Kidney (tissue), 14 donors: ENCODE results near the gene CASP1. TPM values are rescaled to one million over a fixed set of nuclear protein-coding genes. Genes with fewer than 3 reads are reported as not detected.

Experiments
- DNase-seq, 5 donors: peaks; one replicate each; pipeline ENCODE4 v3.0.0-alpha.2; 2013 to 2020
- FAIRE-seq: peaks from 2 replicates; lab custom pipeline; 2012; peaks lifted over from hg19 to GRCh38; lab: Jason Lieb, UNC
- H3K27ac ChIP-seq, 2 donors: one replicate each; pipeline ENCODE4 v1.7.0; 2013; ENCODE audit warnings: low read depth in 2 of 2, low read length in 2 of 2, inconsistent platforms in 1 of 2
- H3K27me3 ChIP-seq: one replicate; pipeline ENCODE4 v1.7.1; 2013; ENCODE audit warnings: low read length, inconsistent platforms; ENCODE audit not compliant: control insufficient read depth, insufficient read depth
- H3K36me3 ChIP-seq, 3 donors: one replicate each; pipeline versions ENCODE4 v1.7.0 to v1.7.1; 2013; ENCODE audit warnings: low read length in 3 of 3, control low read depth in 1 of 3, inconsistent platforms in 1 of 3; ENCODE audit not compliant: insufficient read depth in 3 of 3, control insufficient read depth in 2 of 3
- H3K4me1 ChIP-seq, 3 donors: one replicate each; pipeline versions ENCODE4 v1.7.0 to v1.7.1; 2013; ENCODE audit warnings: low read length in 3 of 3, inconsistent platforms in 1 of 3, low read depth in 1 of 3; ENCODE audit not compliant: control insufficient read depth in 2 of 3, insufficient read depth in 2 of 3
- H3K4me3 ChIP-seq, 3 donors: one replicate each; pipeline versions ENCODE4 v1.7.0 to v1.8.1; 2013; ENCODE audit warnings: low read length in 3 of 3, control low read depth in 1 of 3, inconsistent platforms in 1 of 3
- H3K9ac ChIP-seq, 3 donors: one replicate each; pipeline versions ENCODE4 v1.7.0 to v1.7.1; 2013; ENCODE audit warnings: low read length in 3 of 3, control low read depth in 1 of 3, inconsistent platforms in 1 of 3
- H3K9me3 ChIP-seq, 3 donors: one replicate each; pipeline versions ENCODE4 v1.7.0 to v1.7.1; 2013; ENCODE audit warnings: low read length in 3 of 3, control low read depth in 1 of 3, inconsistent platforms in 1 of 3; ENCODE audit not compliant: control insufficient read depth in 2 of 3, insufficient read depth in 1 of 3
- CTCF ChIP-seq: IDR thresholded peaks from 3 replicates; pipeline ENCODE4 v1.5.1; 2012; ENCODE audit warnings: mild to moderate bottlenecking, moderate library complexity, borderline replicate concordance; ENCODE audit not compliant: insufficient read depth; ENCODE audit errors: extremely low read depth
- intact Hi-C: fragments of 100-400 bp; cut with DNase I; formaldehyde crosslinking; loops from one replicate; pipeline ENCODE4 v1.11.1; 2022
- polyA plus RNA-seq: library from polyadenylated mRNA; stranded (reverse); fragments of 350-450 nt; fragmentation: Illumina TruSeq; extraction: RNeasy Lipid Tissue Mini Kit (QIAGEN cat#74804); gene quantifications from one replicate; pipeline ENCODE4 v1.2.3, GENCODE V29; 2014; ENCODE audit warnings: low read depth, low replicate concordance; ENCODE audit not compliant: insufficient read depth
- total RNA-seq: library from RNA; stranded (reverse); fragmentation: NEBNext Ultra II Directional; extraction: Animal tissue kit (Norgen Biotek cat#: 25700); gene quantifications from one replicate; pipeline ENCODE4 v1.2.1, GENCODE V29; 2021
- donor health status: control.
- donor health status: control.
- donor health status: control.
- donor health status: control.
- donor health status: control.
- donor health status: DM: yes; HTN: yes; CAD: no.
- donor health status: Normal renal cell carcinoma (clear cell type).

CASP1 gene
- total and polyA plus RNA-seq, 2 donors from 2014 or later = 9.7 to 38.6 TPM

GRCh38 chr11:105000167-105000566 is 34.8 kb downstream of the CASP1 start:
- Histone ChIP-seq H3K27ac (no peak overlapping the region), H3K36me3 (no peaks in the 10 kb centered on the region), H3K9ac (no peak overlapping the region), H3K27me3 (no peaks in the 10 kb centered on the region), H3K9me3 (no peaks in the 10 kb centered on the region), H3K4me1 (no peaks in the 10 kb centered on the region), H3K4me3 (no peak overlapping the region)
- DNase-seq (no peak), FAIRE-seq (no peak)
- no peak for TF ChIP-seq CTCF
- intact Hi-C loops = no loop called here

- Histone ChIP-seq H3K27me3 (no peaks in the 10 kb centered on the region), H3K9me3 (no peaks in the 10 kb centered on the region), H3K9ac (no peak overlapping the region), H3K36me3 (no peaks in the 10 kb centered on the region), H3K4me3 (no peak overlapping the region), H3K4me1 (no peaks in the 10 kb centered on the region), H3K27ac (no peak overlapping the region)
- no peak for TF ChIP-seq CTCF
- no peak for DNase-seq
- intact Hi-C loops = no loop called here
- FAIRE-seq = no peak
Observed at GRCh38 chr11:104999721-105000120, 35.2 kb downstream of the CASP1 start.

GRCh38 chr11:104997288-104997687 is 37.7 kb downstream of the CASP1 start:
- H3K27me3 ChIP-seq = no peaks in the 10 kb centered on the region
- no peak overlapping the region for H3K27ac ChIP-seq
- intact Hi-C loops = no loop called here
- no peak for TF ChIP-seq CTCF
- H3K9ac ChIP-seq = no peak overlapping the region
- no peaks in the 10 kb centered on the region for H3K9me3 ChIP-seq
- no peaks in the 10 kb centered on the region for H3K4me1 ChIP-seq
- FAIRE-seq = no peak
- no peaks in the 10 kb centered on the region for H3K36me3 ChIP-seq
- no peak overlapping the region for H3K4me3 ChIP-seq
- DNase-seq = no peak

GRCh38 chr11:104995001-104995408 is 39.9 kb downstream of the CASP1 start:
- Histone ChIP-seq H3K27ac (no peak overlapping the region), H3K4me1 (no peaks in the 10 kb centered on the region), H3K9me3 (no peaks in the 10 kb centered on the region), H3K36me3 (no peaks in the 10 kb centered on the region), H3K9ac (no peak overlapping the region), H3K27me3 (no peaks in the 10 kb centered on the region), H3K4me3 (no peak overlapping the region)
- intact Hi-C loops = no loop called here
- FAIRE-seq = no peak
- no peak for TF ChIP-seq CTCF
- peak in 2 of 5 donors; percentile 36 to 47 for DNase-seq
